NCI-H82 (cell line): ENCODE results near the gene HNRNPUL2.
A peak's percentile ranks its signal among the peaks of the same experiment; 100 is the strongest.

Experiments used
- DNase-seq: peaks from one replicate; lab custom pipeline; 2025; lab: John Stamatoyannopoulos, UW

The HNRNPUL2 gene

GRCh38 chr11:62666259-62666926 lies 60.9 kb downstream of the HNRNPUL2 start:
- DNase-seq: peak; percentile 37

- peak; percentile 46 for DNase-seq
Measured at GRCh38 chr11:62665599-62666258, 61.5 kb downstream of the HNRNPUL2 start.

GRCh38 chr11:62665075-62665598 lies 62.1 kb downstream of the HNRNPUL2 start, which contains the start of the genes C11orf98 and CSKMT:
TSS of gene C11orf98 (minus strand) at chr11:62665210. CDS start at chr11:62665169, 41 bp downstream.
TSS of gene CSKMT (plus strand) at chr11:62665312. CDS start at chr11:62665880, 568 bp downstream.
- DNase-seq: peak; percentile 94

- DNase-seq: peak; percentile 82
Measured at GRCh38 chr11:62664405-62665074, 62.7 kb downstream of the HNRNPUL2 start.
